Keratinocyte (primary cell): ENCODE data around the gene RFPL2.

Experiments
- CTCF ChIP-seq, 3 experiments: IDR thresholded peaks in 1 of 3; conservative IDR thresholded peaks in 1 of 3; optimal IDR thresholded peaks in 1 of 3; 2 replicates in 2 of 3; 3 replicates in 1 of 3; pipeline versions ENCODE3 to v1.5.1; 2011; ENCODE audit warnings: low read length in 3 of 3, mild to moderate bottlenecking in 3 of 3, moderate library complexity in 2 of 3, control low read depth in 1 of 3, inconsistent platforms in 1 of 3; ENCODE audit not compliant: insufficient read depth in 2 of 3; ENCODE audit errors: extremely low read depth in 1 of 3
- EZH2 ChIP-seq: IDR thresholded peaks from one replicate; pipeline ENCODE4 v1.6.1; 2012; ENCODE audit warnings: inconsistent platforms, mild to moderate bottlenecking, low read length, moderate library complexity

GRCh38 chr22:32249231-32249630 lies 44.4 kb upstream of the RFPL2 start:
- TF ChIP-seq CTCF (optimal IDR thresholded peaks at IDR 0.05 in 1 of 3, IDR thresholded peaks at IDR 0.05 in 1 of 3, conservative IDR thresholded peaks at IDR 0.05 in 1 of 3; ENCODE audit: extremely low read depth in 1 of 3, insufficient read depth in 2 of 3, low read length in 3 of 3) (no peak), EZH2 (no peak)
